DOHH2 (cell line): ENCODE results near the gene CNTF.

ENCODE experiments used
- CTCF ChIP-seq: fragments of 200-600 bp; sonication (generic); IDR thresholded peaks from one replicate; pipeline ENCODE4 v1.5.1; 2014; ENCODE audit warnings: antibody characterized with exemption, mild to moderate bottlenecking, low read depth, low read length; ENCODE audit not compliant: poor library complexity, severe bottlenecking
- EZH2phosphoT487 ChIP-seq: fragments of 200-600 bp; sonication (generic); IDR thresholded peaks from 2 replicates; pipeline ENCODE4 v1.6.1; 2017; ENCODE audit warnings: borderline replicate concordance, mild to moderate bottlenecking, antibody characterized with exemption, low read length, moderate library complexity, mixed read lengths

GRCh38 chr11:58656348-58656747 is 33.9 kb downstream of the CNTF start:
- TF ChIP-seq CTCF (no peak), EZH2phosphoT487 (no peak)
